NCI-H2029 treated with DMSO at 0.1 percent for 48 hours (cell line): ENCODE results near the gene DNMBP.
"Not testable (repeated sequence)": the region's sequence is repeated elsewhere in the genome, so short reads cannot be mapped to it uniquely, and the experiment has no call there.

Experiments used
- DNase-seq: peaks from one replicate; lab custom pipeline; 2025; lab: John Stamatoyannopoulos, UW

DNMBP gene

DNA sequence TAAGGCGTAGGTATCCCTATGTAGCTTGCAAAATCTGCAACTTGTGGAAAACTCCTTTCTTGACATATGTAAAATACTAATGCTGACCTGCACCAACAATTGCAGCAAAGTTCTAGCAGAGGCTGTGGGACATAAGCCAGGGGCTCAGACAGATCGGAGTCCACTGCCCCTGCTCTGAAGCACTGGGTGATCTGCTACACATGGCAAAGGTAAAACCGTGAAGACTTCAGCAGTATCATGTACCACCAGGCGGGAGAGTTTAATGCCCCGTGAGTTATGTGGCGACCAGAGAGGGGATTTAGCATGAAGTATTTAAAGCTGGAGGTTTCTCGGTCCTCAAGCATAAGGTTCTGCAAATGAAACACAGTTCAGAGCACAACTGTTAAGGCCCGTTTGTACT lies 150.9 kb downstream of the DNMBP start:
- DNase-seq = no peak

DNA sequence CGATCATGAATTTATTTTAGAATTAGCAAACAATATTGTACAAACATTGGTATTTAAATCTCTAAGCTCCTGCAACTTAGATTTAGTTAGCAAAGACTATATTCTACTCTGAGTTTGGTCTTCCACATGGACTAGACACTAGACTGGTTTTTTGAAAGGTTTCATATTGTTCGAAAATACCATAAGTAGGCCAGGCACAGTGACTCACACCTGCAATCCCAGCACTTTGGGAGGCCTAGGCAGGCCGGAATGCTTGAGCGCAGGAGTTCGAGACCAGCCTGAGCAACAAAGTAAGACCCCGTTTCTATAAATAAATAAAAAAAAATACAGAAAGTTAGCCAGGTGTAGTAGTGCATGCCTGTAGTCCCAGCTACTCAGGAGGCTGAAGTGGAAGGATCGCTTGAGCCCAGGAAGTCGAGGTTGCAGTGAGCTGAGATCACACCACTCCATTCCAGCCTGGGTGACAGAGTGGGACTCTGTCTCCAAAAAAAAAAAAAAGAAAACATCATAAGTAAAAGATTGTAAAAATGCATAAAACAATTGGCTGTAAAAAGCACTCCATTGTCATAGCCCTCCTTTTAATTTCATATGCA lies 154.2 kb downstream of the DNMBP start:
- DNase-seq = no peak

DNA sequence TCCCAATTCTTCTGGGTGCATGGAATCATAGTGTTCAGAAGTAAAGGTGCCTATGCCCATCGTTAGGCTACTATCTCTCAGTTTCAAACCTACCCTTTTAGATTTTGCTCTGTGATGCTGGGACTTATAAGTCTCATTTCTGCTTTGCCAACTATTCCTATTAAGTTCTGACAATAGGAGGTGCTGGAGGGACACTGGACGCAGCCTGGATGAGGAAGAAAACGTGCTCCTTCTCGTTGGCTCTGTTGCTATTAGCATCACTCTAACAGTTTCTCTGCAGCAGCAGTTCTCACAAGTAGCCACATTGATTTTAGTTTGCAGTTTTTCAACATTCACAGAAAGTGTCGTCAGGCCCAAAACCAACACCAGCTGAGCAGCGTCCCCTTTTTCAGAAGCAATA lies 154.9 kb downstream of the DNMBP start:
- no peak for DNase-seq

DNA sequence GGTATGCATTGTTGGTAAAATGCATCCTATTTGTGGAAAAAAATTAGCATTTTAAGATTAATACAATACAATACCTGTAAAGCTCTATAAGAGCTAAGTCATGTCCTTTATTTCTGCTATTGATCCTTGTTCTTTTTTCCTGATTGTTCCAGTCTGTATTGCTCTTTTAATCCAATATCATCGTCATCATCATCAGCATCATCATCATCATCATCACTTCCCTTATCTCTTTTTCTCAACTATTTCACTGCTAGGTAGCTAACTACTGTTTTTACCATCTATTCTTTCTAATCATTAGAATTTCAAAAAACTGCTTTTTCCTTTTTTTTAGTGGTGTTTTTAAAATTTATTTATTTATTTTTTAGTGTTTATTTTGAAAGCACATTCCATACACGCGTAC lies 156.1 kb downstream of the DNMBP start:
- no peak for DNase-seq

DNA sequence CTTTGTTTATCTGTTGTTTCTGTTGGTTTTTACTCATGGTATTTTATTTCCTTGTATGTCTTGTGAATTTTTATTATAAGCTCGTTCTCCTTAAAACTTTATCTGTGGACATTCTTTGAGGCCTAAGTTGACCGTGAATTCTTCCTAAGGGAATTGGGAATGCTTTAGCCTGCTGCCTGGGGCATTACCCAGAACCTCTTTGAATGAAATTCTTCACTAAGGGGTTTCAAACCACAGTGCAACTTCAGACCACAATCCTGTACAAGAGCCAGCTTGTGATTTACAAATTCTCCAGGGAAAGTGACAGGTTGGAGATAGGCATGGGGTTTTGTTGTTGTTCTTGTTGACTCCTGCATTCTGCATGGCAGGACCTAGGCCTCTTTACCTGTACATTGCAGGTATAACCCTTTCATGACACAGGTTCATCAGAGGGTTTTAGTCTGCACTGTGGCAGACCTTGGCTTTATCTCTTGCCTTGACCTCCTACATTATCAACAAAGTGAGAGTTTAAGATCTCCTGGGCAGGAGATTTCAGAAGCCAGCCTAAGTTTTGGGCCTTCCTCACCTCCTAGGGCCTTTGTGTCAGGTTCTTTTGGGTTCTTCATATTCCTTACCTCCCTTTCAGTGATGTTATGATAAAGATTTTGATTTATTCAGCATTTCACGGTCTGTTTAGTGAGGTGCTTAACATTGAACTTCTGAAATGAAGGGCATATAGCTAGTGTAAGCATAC lies 157.1 kb downstream of the DNMBP start:
- DNase-seq = no peak

- no peak for DNase-seq
Measured at GRCh38 chr10:99851825-99852224, 157.9 kb downstream of the DNMBP start.

DNA sequence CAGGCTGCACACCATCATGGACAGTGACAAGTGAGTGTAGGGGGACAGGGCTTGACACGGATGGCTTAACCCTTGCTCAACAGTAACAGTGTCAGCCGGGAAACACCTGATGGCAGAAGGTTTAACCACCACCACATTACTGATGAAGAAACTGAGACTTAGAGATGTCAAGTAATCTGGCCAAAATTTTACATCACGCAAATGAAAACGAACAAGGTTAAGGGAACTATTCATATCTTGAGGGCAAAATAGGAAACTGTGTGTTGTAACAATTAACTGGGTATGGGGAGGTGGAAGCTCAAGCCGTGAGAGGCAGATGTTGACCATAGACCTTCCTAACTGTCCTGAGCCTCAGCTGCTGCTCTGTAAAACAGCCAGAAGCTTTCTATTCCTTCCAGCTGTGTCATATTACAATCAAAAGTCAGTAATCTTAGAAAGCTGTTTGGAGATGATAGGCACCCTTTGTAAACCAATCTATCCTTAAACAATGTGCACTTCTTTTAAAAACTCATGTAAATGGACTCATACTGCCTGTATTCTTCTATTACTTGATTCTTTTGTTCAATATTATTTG lies 158.9 kb downstream of the DNMBP start:
- no peak for DNase-seq

DNA sequence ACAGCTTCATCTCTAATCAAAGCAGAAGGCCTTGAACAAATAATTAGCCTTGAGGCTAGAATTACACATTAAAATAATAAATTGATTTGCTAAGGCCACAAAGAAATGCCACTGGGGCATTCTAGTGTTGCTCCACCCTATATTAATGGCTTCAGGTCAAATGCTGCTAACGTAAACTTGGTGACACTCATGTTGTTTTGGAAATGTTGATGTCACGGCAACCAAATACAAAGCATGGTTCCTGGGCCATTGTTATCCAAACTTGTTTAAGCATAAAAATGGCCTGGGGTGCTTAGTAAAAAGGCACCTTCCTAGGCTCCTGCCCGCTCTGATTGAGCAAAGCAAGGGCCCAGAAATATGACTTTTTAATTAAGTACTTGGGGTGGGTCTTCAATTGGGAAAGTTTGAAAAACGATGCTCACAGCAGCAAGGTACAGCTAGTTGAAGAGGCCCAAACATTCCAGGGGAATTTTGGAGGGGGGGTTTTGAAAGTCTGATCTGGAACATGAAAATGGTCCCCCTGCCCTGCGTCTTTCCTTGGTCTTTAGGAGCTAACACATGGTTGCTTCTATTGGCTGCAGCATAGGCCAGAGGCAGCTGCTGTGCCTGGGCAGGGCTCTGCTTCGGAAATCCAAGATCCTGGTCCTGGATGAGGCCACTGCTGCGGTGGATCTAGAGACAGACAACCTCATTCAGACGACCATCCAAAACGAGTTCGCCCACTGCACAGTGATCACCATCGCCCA lies 159.6 kb downstream of the DNMBP start:
- no peak for DNase-seq

- no peak for DNase-seq
Measured at GRCh38 chr10:99849536-99849935, 160.2 kb downstream of the DNMBP start.

GRCh38 chr10:99849057-99849456 lies 160.7 kb downstream of the DNMBP start:
- DNase-seq = no peak

GRCh38 chr10:99845837-99846382 lies 163.8 kb downstream of the DNMBP start:
- peak; percentile 19 for DNase-seq

GRCh38 chr10:99844433-99844955 lies 165.3 kb downstream of the DNMBP start:
- no peak for DNase-seq

DNA sequence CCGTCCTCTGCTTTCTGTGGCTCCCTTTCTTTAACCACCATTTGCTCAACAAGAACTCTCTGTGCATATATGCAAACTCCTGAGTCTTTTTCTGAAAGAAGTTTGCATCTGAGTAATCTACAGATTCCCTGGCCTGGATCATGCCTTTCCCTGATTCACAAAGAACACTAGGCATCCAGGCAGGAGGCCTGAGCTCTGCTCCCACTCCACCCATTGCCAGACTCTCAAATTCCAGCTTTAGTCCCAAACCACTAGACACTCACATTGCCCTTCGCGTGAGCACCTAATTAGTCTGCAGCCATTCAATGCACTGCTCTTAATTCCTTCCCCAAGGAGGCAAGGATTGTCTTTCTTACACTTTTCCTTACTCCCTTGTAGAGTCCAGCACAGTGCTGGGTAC lies 166.4 kb downstream of the DNMBP start:
- no peak for DNase-seq

- no peak for DNase-seq
Measured at GRCh38 chr10:99841746-99842145, 168.0 kb downstream of the DNMBP start.

GRCh38 chr10:99840859-99841258 lies 168.9 kb downstream of the DNMBP start:
- DNase-seq = not testable (repeated sequence)

DNA sequence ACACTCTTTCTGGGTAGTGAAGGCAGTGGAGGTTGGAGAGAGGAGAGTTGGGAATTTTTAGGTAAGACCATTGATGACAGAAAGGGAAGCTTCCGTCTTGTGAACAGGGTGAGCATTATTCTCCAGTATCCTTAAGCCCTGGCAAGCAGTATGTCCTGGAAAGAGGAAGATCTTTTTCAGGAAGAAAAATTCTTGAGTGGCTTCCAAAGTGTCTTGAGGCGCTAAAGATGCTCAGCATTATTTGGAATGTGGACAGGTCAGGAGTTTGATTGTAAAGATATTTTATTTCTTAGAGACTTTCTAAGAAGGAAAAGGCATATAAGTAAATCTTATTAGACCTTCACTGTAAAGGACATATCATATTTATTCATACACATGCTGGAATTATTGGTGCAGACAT lies 173.0 kb downstream of the DNMBP start:
- no peak for DNase-seq

- DNase-seq = no peak
Measured at GRCh38 chr10:99835947-99836346, 173.8 kb downstream of the DNMBP start.

- DNase-seq = no peak
Measured at GRCh38 chr10:99834410-99834809, 175.3 kb downstream of the DNMBP start.

- DNase-seq = no peak
Measured at GRCh38 chr10:99832439-99832838, 177.3 kb downstream of the DNMBP start.

DNA sequence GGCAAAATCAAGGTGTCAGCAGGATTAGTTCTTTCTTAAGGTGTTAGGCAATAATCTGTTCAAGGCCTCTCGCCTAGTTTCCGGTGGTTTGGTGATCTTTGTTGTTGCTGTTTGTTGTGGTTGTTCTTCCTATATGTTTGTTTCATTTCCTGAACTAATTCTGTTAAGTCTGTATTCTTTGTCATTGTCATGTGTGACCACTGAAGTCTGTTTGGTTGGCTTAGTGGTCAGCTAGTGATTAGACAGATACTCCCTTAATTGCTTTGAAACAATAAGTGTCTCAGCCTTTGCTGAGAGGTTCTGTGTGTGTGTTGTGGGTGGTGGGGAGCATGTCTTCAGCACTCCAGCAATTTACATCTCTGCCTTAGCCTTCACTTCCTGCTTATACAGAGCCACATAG lies 181.3 kb downstream of the DNMBP start:
- no peak for DNase-seq

- DNase-seq = no peak
Measured at GRCh38 chr10:99827936-99828335, 181.8 kb downstream of the DNMBP start.
